ENCODE results near the gene ADGRD1.

ADGRD1 gene

DNA sequence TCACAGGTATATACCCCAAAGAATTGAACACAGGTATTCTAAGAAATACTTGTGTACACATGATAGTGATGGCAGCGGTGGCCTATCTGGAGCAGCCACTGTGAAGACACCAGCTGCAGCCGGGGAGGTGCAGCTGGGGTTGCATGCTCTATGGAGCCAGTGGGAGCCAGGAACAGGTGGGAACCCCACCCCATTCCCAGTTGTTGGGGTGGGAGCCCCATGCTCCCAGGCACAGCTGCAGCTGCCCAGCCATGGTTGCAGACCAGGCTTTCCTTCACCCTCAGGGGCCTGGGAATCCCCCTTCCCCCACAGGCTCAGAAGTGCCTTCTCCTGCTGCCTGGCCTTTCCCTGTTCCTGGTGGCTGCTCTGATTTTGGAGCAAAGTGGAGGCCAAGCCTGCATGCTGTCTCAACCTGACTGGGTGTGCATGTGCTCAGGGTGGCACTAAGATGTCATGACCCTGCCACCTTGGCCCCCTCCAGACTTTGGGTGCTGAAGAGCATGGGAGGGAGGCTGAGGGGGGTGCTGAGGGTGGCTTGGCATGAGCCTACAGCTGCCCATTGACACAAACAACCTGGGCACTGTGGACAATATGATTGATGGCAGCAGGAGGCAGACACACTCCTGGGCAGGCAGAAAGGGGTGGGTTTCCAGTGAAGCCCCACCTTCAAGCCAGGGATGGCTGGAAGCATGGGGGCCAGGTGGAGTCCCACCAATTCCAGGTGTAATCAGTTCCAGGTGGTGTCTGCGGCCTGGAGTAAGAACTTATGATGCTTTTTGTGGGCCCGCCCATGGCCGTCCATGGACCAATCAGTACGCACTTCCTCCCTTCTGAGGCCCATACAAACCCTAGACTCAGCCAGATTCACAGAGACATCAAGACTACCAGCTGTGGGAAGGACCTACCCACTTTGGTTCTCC, 234.7 kb downstream of the ADGRD1 start:
- DNase-seq: no peak

DNA sequence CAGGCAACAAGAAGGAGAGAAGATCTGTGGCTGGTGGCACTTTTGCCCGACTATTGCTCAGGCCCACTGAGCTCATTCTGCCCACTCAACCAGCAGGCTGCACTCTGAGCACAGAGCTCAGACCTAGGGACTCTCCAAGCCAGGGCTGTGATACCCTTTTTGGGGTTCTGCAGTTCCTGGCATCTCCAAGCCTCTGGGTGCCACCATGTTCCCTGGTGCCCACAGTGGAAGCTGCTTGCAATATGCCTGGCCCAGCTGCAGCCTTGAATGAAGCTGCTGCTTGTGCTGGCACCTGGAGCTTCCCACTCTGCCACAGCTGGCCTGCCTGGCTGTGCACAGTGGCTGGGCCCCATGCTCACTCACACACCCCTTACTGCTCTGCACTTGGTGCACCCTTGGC, 236.1 kb downstream of the ADGRD1 start:
- no peak for DNase-seq

DNA sequence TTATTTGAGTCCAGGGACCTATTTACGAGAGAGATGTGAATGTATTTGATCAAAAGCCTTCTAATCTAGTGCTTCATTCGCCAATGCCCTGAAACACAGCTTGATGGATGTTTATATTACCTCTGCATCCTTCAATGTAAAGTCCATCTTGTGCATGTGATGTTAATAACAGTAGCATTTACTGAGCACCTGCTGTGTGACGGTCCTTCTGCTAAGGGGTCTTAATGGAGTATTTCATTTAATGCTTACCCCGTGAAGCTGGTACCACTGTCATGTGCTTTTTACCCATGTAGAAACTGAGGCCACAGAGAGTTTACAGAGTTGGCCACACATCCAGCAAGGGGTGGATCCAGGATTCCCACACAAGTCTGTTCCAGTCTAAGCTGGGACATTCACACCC, 237.3 kb downstream of the ADGRD1 start:
- no peak for DNase-seq

All from NCI-H1092 treated with DMSO at 0.1 percent for 48 hours (cell line).